HAP-1 (cell line): ENCODE data around the gene SLFN12L.
"Not testable (repeated sequence)": the region's sequence is repeated elsewhere in the genome, so short reads cannot be mapped to it uniquely, and the experiment has no call there.

Source experiments
- DNase-seq, 2 experiments: peaks; one replicate each; pipeline ENCODE4 v3.0.0-alpha.2; 2016 to 2020; ENCODE audit warnings: low spot score in 2 of 2
- H3K27me3 ChIP-seq: fragments of 250-450 bp; sonication (Bioruptor Pico); 2 replicates; pipeline ENCODE4 v1.5.1; 2020; ENCODE audit warnings: low read depth, mild to moderate bottlenecking, moderate library complexity
- H3K36me3 ChIP-seq: fragments of 250-450 bp; sonication (Bioruptor Pico); replicated peaks from 2 replicates; pipeline ENCODE4 v1.5.1; 2020; ENCODE audit warnings: mild to moderate bottlenecking
- H3K4me1 ChIP-seq: fragments of 250-450 bp; sonication (Bioruptor Pico); 2 replicates; pipeline ENCODE4 v1.5.1; 2020; ENCODE audit warnings: mild to moderate bottlenecking
- H3K4me3 ChIP-seq: fragments of 250-450 bp; sonication (Bioruptor Pico); 2 replicates; pipeline ENCODE4 v1.5.1; 2020; ENCODE audit warnings: mild to moderate bottlenecking, moderate library complexity
- H3K9me3 ChIP-seq: fragments of 250-450 bp; sonication (Bioruptor Pico); 2 replicates; pipeline ENCODE4 v1.5.1; 2020; ENCODE audit warnings: mild to moderate bottlenecking, moderate library complexity
- in situ Hi-C: fragments of 300-500 bp; cut with MboI; formaldehyde crosslinking; loops from 3 replicates; pipeline ENCODE4 v1.14.3; 2020; ENCODE audit warnings: low sequenced_read_pairs, inconsistent platforms, mixed read lengths

The SLFN12L gene

DNA sequence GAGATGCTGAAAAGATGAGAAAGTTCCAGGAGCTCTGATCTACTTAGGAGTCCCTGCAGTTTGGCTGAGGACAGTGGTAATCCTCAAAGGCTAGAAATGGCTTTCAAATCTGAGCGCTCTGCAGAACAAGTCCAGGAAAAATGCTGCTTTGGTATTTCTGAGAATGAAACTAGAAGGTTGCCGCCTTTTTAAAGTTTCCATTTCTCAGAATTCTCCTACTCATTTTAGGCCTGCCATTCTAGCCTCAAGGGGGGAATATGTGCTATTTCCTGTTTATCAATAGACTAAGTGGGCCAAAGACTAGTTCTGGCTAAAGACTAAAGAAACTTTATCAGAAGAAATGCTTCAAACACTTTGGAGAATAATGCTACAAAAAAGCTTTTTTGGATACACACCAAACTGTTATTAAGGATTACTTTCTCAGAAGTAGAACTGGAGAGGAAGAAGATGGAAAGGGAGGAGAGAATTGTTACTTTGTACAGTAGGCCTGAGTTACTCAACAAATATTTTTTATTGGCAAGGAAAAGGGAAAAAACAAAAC lies at the start of gene SLFN12L:
Gene SLFN12L, minus strand, starts transcription at position 78 of the 541 bp plus-strand sequence. CDS start 15,314 bp downstream, outside the sequence.
- no peaks in the 10 kb centered on the region; the same call in none of the 2 replicates for H3K4me1 ChIP-seq
- no peak for DNase-seq
- no peaks in the 10 kb centered on the region for H3K9me3 ChIP-seq

DNA sequence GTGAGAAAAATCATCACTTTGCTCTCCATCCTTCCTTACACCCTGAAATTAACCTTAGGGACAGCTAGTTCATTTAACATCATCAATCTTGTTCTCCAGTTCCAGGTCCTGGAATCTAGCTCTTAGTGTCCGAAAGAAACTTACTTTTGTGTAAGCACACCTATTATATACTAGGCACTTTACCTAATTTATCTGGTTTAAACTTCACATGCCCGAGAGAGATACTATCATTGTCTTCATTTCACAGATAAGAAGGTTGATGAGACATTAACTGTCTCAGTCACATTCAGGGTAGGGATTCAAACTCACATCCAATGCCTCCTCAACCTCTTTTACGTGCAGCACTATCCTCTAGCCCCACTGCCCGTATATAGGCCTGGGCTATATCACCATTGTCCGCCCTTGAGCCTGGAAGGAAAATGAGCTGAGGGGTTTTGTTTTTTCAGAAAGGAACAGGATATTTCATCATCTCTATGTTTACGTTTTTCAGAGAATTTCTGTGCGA lies 49.1 kb upstream of the SLFN12L start:
- H3K36me3 ChIP-seq: no peaks in the 10 kb centered on the region
- H3K27me3 ChIP-seq: no peaks in the 10 kb centered on the region
- DNase-seq: no peak
- peaks cover 20% of the 10 kb centered on the region for H3K4me1 ChIP-seq
- in situ Hi-C loops: no loop called here
- no peaks in the 10 kb centered on the region for H3K9me3 ChIP-seq
- H3K4me3 ChIP-seq: peak overlapping the region; percentile 72

More for the DNA sequence above, at the start of gene SLFN12L:
- no peaks in the 10 kb centered on the region; the same call in 1 of the 2 replicates for H3K27me3 ChIP-seq
- in situ Hi-C loops: loop anchor here (5.0 to 25.0 kb wide), 3 partner anchors 225 to 1125 kb away; no protein-coding TSS in a partner anchor
- no peak within 1 kb of the TSS for H3K4me3 ChIP-seq
- H3K36me3 ChIP-seq: no peaks in the 10 kb centered on the region

DNA sequence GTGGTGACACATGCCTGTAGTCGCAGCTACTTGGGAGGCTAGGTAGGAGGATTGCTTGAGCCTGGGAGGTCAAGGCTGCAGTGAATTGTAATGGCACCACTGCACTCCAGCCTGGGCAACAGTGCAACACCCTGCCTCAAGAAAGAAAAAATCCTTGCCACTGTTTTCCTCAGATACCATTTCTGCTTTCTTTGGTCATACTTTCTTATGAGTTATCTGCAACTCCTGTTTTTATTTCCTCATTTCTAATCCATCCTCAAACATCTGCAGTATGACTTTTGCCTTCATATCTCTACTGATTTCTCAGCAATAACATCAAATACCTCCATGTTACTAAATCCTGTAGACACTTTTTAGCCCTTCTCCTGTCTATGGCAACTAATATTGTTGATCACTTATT lies 46.6 kb upstream of the SLFN12L start:
- peaks cover 12% of the 10 kb centered on the region for H3K4me1 ChIP-seq
- no peaks in the 10 kb centered on the region for H3K36me3 ChIP-seq
- H3K4me3 ChIP-seq: no peak overlapping the region
- no peak for DNase-seq
- H3K27me3 ChIP-seq: no peaks in the 10 kb centered on the region
- no peaks in the 10 kb centered on the region for H3K9me3 ChIP-seq
- in situ Hi-C loops: no loop called here

DNA sequence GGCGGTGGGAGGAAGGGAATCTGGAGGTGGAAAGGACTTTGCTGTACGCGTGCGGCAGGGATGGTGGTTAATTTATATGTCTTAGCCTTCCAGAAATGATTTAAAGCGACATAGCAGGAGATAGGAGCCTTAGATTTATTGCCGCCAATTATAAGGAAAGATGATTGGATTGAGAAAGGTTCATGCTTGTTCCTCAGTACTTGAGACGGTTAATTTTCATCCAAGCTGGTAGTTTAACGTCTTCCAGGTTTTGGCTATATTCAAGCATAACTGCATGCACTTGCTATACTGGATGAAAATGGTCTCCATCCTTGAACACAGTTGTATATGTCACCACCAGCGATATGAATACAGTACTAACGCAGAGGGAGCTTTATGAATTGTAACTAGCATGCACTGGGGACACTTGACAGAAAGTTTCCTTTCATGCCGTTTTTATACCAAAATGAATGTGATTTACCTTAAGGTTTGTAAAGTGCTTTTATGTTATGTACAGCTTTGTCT lies 41.5 kb upstream of the SLFN12L start:
- Histone ChIP-seq H3K27me3 (no peaks in the 10 kb centered on the region), H3K36me3 (peaks cover 17% of the 10 kb centered on the region), H3K4me1 (peaks cover 10% of the 10 kb centered on the region), H3K9me3 (no peaks in the 10 kb centered on the region), H3K4me3 (peak overlapping the region; percentile 63)
- in situ Hi-C loops: no loop called here
- DNase-seq: no peak

DNA sequence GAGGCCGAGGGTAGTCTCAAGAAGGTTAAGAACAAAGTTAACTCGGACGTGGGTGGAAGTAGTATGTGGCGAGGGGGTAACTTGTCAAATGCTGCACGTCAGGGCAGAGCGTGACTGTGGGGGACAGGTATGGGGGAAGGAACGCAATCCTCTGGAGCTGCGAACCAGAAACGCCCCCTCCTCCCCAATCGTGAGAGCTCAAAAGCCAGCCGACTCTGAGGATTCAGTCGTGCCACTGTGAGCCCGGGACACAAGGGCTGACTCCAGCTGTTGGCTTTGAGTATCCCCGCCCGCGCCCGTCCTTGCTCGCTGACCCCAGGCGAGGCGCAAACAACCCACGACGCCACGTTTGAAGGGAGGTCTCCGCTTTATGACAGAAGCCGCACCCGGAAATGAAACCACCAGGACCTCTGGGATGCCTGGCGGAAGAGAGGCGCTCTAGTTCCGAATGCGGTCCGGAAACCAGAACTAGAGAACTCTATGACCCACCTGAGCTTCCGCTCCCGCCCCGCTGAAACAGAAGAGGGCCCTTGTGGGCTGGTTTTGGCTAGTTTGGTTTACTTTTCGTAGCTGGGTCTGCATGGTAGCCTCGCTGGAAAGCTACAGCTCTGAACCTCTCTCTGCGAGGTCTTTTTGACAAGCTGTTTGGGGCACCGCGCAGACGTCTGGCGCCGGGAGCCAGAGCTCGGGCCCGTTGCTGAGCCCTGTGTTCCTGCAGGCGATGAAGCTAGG lies 40.9 kb upstream of the SLFN12L start, which contains the start of gene PEX12:
Gene PEX12, minus strand, starts transcription at position 375 of the 732 bp plus-strand sequence. CDS start 550 bp downstream, outside the sequence.
- DNase-seq: peak; percentile 88 to 90
- H3K4me3 ChIP-seq: peak within 1 kb of the TSS; percentile 63
- no peaks in the 10 kb centered on the region for H3K9me3 ChIP-seq
- peaks cover 10% of the 10 kb centered on the region for H3K4me1 ChIP-seq
- no peaks in the 10 kb centered on the region for H3K27me3 ChIP-seq
- in situ Hi-C loops: no loop called here
- peaks cover 17% of the 10 kb centered on the region for H3K36me3 ChIP-seq

DNA sequence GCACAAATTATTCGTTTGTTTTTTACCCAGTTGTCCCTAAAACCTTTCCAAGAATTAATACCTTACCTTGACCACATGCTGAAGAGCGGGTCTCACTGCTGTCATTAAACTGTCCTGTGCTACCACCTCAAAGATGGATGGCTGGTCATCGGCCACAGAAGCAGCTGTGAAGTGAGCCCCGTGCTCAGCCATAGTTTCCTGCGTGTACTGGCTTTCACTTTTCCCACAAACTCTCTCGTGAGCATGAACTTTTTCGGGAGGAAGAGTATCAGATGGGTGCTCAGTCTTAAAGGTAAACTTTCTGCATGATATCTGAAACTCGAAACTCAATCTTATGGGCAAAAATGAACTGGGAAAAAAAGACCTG lies 40.3 kb upstream of the SLFN12L start:
- Histone ChIP-seq H3K36me3 (peaks cover 17% of the 10 kb centered on the region), H3K4me3 (peak overlapping the region; percentile 63), H3K27me3 (no peaks in the 10 kb centered on the region), H3K9me3 (no peaks in the 10 kb centered on the region), H3K4me1 (peaks cover 10% of the 10 kb centered on the region)
- no peak for DNase-seq
- in situ Hi-C loops: no loop called here

DNA sequence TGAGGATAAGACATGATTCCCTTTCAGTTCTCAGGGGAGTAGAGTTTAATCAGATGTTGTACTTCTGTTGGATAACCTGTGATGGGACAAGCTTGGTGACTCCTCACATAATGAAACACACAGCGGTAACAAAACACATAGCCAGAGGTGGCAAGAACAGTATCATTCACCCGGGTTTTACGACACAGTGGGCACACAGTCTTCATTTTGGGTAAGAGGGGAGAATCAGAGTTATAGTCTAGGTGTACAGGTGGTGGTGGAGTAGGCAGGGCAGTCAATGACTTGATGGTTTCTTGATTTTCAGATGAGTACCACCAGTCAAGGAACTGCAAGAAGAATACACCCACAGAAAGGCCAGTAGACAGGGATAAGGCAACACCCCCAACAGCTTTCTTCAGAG lies 38.3 kb upstream of the SLFN12L start:
- no peaks in the 10 kb centered on the region for H3K9me3 ChIP-seq
- H3K4me3 ChIP-seq: no peak overlapping the region
- no peaks in the 10 kb centered on the region for H3K27me3 ChIP-seq
- H3K4me1 ChIP-seq: peaks cover 10% of the 10 kb centered on the region
- peaks cover 25% of the 10 kb centered on the region for H3K36me3 ChIP-seq
- no peak for DNase-seq
- in situ Hi-C loops: no loop called here

DNA sequence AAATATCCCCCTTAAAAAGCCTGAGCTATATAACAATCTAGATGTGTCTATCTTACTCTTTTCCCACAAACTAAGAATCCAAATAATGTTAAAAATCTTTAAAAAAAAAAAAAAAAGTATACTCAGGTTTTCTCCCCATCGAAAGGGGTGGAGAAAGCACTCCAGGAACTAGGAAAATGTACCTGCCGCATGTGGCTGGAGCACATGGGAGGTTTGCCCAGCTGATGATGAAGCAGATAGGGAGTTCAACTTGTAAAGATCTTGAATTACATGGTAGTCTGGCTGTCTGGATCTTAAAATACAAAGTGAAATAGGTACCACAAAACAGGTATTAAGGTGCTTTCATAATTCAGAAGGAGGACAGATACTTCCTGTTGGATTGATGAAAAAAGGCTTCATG lies 31.9 kb upstream of the SLFN12L start:
- H3K4me1 ChIP-seq: peaks cover 12% of the 10 kb centered on the region
- peak overlapping the region; percentile 68 for H3K4me3 ChIP-seq
- DNase-seq: no peak
- in situ Hi-C loops: no loop called here
- H3K36me3 ChIP-seq: peaks cover 9% of the 10 kb centered on the region
- H3K9me3 ChIP-seq: no peaks in the 10 kb centered on the region
- H3K27me3 ChIP-seq: 0 out of 2 replicates have a peak, but pooled peaks cover 2% of the 10 kb centered on the region

DNA sequence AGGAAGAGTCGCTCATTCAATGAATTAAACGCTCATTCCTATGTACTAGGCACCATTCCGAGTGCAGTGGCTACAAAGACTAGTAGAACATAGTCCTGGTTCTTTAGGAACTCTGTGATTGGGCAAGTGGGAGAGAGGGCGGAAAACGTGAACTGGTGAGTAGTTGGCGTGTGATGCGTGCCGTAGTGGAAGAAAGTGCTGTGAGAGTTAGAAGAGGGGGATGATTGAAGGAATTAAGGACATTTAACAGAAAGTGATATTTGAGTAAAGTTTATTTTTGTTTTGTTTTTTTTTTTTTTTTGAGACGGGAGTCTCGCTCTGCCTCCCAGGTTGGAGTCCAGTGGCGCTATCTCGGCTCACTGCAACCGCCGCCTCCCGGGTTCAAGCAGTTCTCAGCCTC lies 31.1 kb upstream of the SLFN12L start:
- Histone ChIP-seq H3K27me3 (0 out of 2 replicates have a peak, but pooled peaks cover 4% of the 10 kb centered on the region), H3K36me3 (peaks cover 8% of the 10 kb centered on the region; the same call in 1 of the 2 replicates), H3K4me1 (peaks cover 12% of the 10 kb centered on the region), H3K9me3 (no peaks in the 10 kb centered on the region), H3K4me3 (peak overlapping the region; percentile 68)
- in situ Hi-C loops: no loop called here
- peak in 1 of 2 experiments; percentile 53 for DNase-seq

DNA sequence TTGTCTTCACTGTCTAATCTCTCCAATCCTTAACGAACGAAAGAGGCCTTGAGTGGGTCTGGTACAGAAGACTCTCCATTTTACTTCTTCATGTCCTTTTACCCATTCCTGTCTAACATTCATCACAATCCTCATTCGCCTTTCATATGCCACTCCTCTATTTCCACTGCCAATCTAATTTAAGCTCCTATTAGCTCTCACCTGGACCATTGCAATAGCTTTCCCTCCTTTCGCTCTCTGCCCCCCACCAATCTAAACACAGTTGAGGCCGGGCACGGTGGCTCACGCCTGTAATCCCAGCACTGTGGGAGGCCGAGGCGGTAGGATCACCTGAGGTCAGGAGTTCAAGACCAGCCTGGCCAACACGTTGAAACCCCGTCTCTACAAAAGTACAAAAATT lies 29.5 kb upstream of the SLFN12L start:
- Histone ChIP-seq H3K9me3 (no peaks in the 10 kb centered on the region), H3K27me3 (0 out of 2 replicates have a peak, but pooled peaks cover 4% of the 10 kb centered on the region), H3K36me3 (0 out of 2 replicates have a peak, but pooled peaks cover 1% of the 10 kb centered on the region), H3K4me3 (peak overlapping the region; percentile 68), H3K4me1 (peaks cover 12% of the 10 kb centered on the region)
- DNase-seq: no peak
- in situ Hi-C loops: no loop called here

DNA sequence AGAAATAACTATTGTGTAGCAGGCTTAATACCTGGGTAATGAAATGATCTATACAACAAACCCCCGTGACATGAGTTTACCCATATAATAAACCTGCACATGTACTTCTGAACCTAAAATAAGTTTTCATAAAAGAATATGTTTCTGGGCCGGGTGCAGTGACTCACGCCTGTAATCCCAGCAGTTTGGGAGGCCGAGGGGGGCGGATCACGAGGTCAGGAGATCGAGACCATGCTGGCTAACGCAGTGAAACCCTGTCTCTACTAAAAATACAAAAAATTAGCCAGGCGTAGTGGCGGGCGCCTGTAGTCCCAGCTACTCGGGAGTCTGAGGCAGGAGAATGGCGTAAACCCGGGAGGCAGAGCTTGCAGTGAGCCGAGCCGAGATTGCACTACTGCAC lies 25.7 kb upstream of the SLFN12L start:
- DNase-seq, H3K4me1 ChIP-seq, H3K36me3 ChIP-seq, H3K4me3 ChIP-seq, H3K9me3 ChIP-seq, H3K27me3 ChIP-seq, in situ Hi-C loops: not testable (repeated sequence)

DNA sequence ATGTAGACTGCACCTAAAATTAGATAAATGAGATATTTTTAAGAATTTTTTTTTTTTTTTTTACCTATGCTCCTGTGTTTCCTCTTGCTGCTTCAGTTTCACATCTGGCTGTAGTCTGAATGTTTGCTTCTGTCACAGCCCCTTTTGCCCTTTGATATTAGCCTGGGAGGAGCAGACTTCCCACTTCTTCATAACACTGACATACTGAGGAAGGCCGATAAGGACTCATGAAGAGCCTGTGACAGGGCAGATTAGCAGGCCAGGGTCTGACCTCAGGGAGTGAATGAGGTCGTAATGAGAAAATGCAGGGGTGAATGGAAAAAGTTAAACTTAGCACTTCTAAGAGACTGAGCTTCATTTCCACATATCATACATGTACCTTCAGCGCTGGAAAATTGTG lies 23.2 kb upstream of the SLFN12L start, which contains the start of gene SLFN14:
Gene SLFN14, minus strand, starts transcription at position 117 of the 400 bp plus-strand sequence. CDS start 2,757 bp downstream, outside the sequence.
- no peak within 1 kb of the TSS for H3K4me3 ChIP-seq
- DNase-seq: no peak

DNA sequence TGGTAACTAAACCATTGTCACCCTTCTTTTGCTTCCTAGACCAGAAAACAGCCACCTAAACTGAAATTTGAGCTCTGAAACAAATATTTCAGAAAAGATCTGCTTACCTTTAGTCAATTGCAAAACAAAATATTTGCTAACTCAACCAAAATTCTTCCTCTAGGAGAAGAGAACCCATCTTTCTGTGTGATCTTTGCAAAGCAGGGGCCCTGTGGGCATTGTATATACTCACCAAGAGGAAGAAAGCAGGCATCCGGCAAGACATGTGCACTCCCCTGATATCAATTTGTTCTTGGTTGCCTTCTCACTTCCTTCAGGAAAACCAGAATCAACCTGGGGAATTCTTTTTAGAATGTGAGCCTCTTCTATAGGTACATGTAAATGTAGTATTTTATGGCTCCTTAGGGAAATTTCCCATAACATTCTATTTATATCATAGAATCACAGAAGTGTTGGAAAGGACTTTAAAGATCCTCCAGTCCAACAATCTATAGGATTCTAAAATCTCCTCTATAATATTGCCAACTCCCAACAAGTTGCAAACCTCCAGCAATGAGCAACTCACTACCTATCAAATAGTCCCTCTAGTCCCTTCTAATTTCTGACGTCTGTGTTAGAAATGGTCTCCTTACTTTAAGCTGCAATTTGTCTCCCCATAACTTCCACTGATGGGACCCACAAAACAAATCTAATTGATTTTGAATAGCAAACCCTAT lies 22.2 kb upstream of the SLFN12L start:
- Histone ChIP-seq H3K36me3 (no peaks in the 10 kb centered on the region), H3K4me1 (no peaks in the 10 kb centered on the region), H3K4me3 (no peak overlapping the region), H3K9me3 (no peaks in the 10 kb centered on the region), H3K27me3 (peaks cover 8% of the 10 kb centered on the region)
- DNase-seq: no peak
- in situ Hi-C loops: no loop called here

More for the DNA sequence above, 23.2 kb upstream of the SLFN12L start, which contains the start of gene SLFN14:
- Histone ChIP-seq H3K27me3 (peaks cover 8% of the 10 kb centered on the region), H3K36me3 (no peaks in the 10 kb centered on the region), H3K9me3 (no peaks in the 10 kb centered on the region), H3K4me1 (no peaks in the 10 kb centered on the region)
- in situ Hi-C loops: no loop called here
